ENCODE data around the gene CHKB.
A peak's percentile ranks its signal among the peaks of the same experiment; 100 is the strongest.

- TF ChIP-seq, protein P1, sequence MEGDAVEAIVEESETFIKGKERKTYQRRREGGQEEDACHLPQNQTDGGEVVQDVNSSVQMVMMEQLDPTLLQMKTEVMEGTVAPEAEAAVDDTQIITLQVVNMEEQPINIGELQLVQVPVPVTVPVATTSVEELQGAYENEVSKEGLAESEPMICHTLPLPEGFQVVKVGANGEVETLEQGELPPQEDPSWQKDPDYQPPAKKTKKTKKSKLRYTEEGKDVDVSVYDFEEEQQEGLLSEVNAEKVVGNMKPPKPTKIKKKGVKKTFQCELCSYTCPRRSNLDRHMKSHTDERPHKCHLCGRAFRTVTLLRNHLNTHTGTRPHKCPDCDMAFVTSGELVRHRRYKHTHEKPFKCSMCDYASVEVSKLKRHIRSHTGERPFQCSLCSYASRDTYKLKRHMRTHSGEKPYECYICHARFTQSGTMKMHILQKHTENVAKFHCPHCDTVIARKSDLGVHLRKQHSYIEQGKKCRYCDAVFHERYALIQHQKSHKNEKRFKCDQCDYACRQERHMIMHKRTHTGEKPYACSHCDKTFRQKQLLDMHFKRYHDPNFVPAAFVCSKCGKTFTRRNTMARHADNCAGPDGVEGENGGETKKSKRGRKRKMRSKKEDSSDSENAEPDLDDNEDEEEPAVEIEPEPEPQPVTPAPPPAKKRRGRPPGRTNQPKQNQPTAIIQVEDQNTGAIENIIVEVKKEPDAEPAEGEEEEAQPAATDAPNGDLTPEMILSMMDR (optimal IDR thresholded peaks at IDR 0.05 in 1 of 3, IDR thresholded peaks at IDR 0.05 in 1 of 3, conservative IDR thresholded peaks at IDR 0.05 in 1 of 3; ENCODE audit: extremely low read depth in 1 of 3, insufficient read depth in 2 of 3, low read length in 3 of 3): no peak
- peak; percentile 39 for TF ChIP-seq EZH2 (IDR thresholded peaks at IDR 0.05; ENCODE audit: low read length)
Measured at GRCh38 chr22:50600967-50601668, 18.5 kb upstream of the CHKB start.
